ENCODE measurements around the gene BTBD16. TPM values are rescaled to one million over a fixed set of nuclear protein-coding genes. Genes with fewer than 3 reads are reported as not detected.

Gene BTBD16
- total RNA-seq, 1 experiment from 2014 or later: not detected

- Mint-ChIP-seq H3K9me3 (peaks cover 14 to 15% of the 10 kb centered on the region in 2 experiments), H3K27me3 (ENCODE audit: low read depth) (peaks cover 2% of the 10 kb centered on the region), H3K4me3 (no peak overlapping the region), H3K4me1 (peaks cover 9 to 11% of the 10 kb centered on the region in 2 experiments), H3K36me3 (ENCODE audit: insufficient read depth in 1 of 3, low read depth in 3 of 3) (peaks cover 0 to 13% (median 2%) of the 10 kb centered on the region in 3 experiments; a peak in 4 of 7 replicates), H3K27ac (no peak overlapping the region)
- no peak overlapping the region for H2BK20ac ChIP-seq (ENCODE audit: low read depth, low read length, poor library complexity, severe bottlenecking)
- H3K27me3 ChIP-seq (ENCODE audit: insufficient read depth, low read length): no peaks in the 10 kb centered on the region
- no peaks in the 10 kb centered on the region for H4K20me1 ChIP-seq (ENCODE audit: control insufficient read depth, insufficient read depth, insufficient read length)
- H3K18ac ChIP-seq (ENCODE audit: insufficient read length, low read depth, low read length): no peak overlapping the region
- no peaks in the 10 kb centered on the region for H3K4me1 ChIP-seq (ENCODE audit: insufficient read depth, low read length)
- H3T11ph ChIP-seq (ENCODE audit: low read length): no peak overlapping the region
- no peaks in the 10 kb centered on the region for H3K23me2 ChIP-seq (ENCODE audit: insufficient read length, low read depth, low read length, poor library complexity, severe bottlenecking)
- no peak for DNase-seq
- no peak overlapping the region for H4K8ac ChIP-seq (replicated peaks; ENCODE audit: insufficient read length, low read depth, low read length)
- H3K9me3 ChIP-seq (ENCODE audit: control insufficient read depth, low read depth, low read length): no peaks in the 10 kb centered on the region
- H3K4ac ChIP-seq (ENCODE audit: low read depth, low read length): no peak overlapping the region
- no peak overlapping the region for H2BK15ac ChIP-seq (ENCODE audit: low read depth, low read length)
- H3K14ac ChIP-seq (ENCODE audit: insufficient read depth, low read length): no peak overlapping the region
- no peak overlapping the region for H3K4me2 ChIP-seq (ENCODE audit: insufficient read depth, insufficient read length, low read length)
- no peak overlapping the region for H4K5ac ChIP-seq (ENCODE audit: insufficient read length, low read depth, low read length)
- no peak overlapping the region for H3K27ac ChIP-seq (ENCODE audit: insufficient read length, low read depth, low read length)
- H2BK5ac ChIP-seq (ENCODE audit: insufficient read length, low read length): no peak overlapping the region
- no peak overlapping the region for H2AFZ ChIP-seq (ENCODE audit: low read length)
- no peak for TF ChIP-seq CTCF (conservative IDR thresholded peaks at IDR 0.05)
- no peaks in the 10 kb centered on the region for H3K79me1 ChIP-seq (ENCODE audit: insufficient read depth, low read depth, low read length, poor library complexity, severe bottlenecking)
- no peak overlapping the region for H3K23ac ChIP-seq (ENCODE audit: insufficient read length, low read depth, low read length)
- WGBS (ENCODE audit: extremely low coverage, insufficient read length, low lambda C conversion rate): no CpG with 5 or more reads among the region's 1 CpG
- no peak overlapping the region for H4K91ac ChIP-seq (ENCODE audit: insufficient read length, low read depth, low read length)
- no peaks in the 10 kb centered on the region for H3K79me2 ChIP-seq (ENCODE audit: insufficient read depth, low read length)
- H2BK120ac ChIP-seq (ENCODE audit: low read depth, low read length, poor library complexity, severe bottlenecking): no peak overlapping the region
- no peak overlapping the region for H3K56ac ChIP-seq (ENCODE audit: insufficient read length, low read depth, low read length)
- H2AK5ac ChIP-seq (ENCODE audit: insufficient read length, low read length): no peak overlapping the region
- no peak overlapping the region for H2BK12ac ChIP-seq (ENCODE audit: insufficient read length, low read depth, low read length)
- no peak overlapping the region for H3K9ac ChIP-seq (ENCODE audit: extremely low read depth, insufficient read length, low read length)
Observed at GRCh38 chr10:122361046-122361445, 90.0 kb downstream of the BTBD16 start.
